Ovary (tissue), 10 donors: ENCODE data around the gene PGPEP1. TPM values are rescaled to one million over a fixed set of nuclear protein-coding genes. Genes with fewer than 3 reads are reported as not detected.
A peak's percentile ranks its signal among the peaks of the same experiment; 100 is the strongest.

ENCODE experiments used
- DNase-seq, 5 donors: peaks; one replicate each; pipeline ENCODE4 v3.0.0-alpha.2; 2019 to 2020
- H3K27ac ChIP-seq, 2 donors: fragments of 200-600 bp; one replicate each; pipeline versions ENCODE4 v1.5.1 to v1.8.0; 2019 to 2022
- H3K27me3 ChIP-seq: fragments of 200-600 bp; one replicate; pipeline ENCODE4 v1.8.0; 2022
- H3K36me3 ChIP-seq: fragments of 200-600 bp; sonication (generic); one replicate; pipeline ENCODE4 v1.5.1; 2019
- H3K4me1 ChIP-seq: one replicate; pipeline ENCODE4 v1.8.1; 2013; ENCODE audit warnings: mild to moderate bottlenecking, moderate library complexity; ENCODE audit not compliant: insufficient read depth
- H3K4me3 ChIP-seq: fragments of 200-600 bp; sonication (generic); one replicate; pipeline ENCODE4 v1.5.1; 2017
- H3K9me3 ChIP-seq, 2 donors: fragments of 200-600 bp in 1 of 2; sonication (generic) in 1 of 2; one replicate each; pipeline versions ENCODE4 v1.5.1 to v1.8.1; 2013 to 2019; ENCODE audit warnings: mild to moderate bottlenecking in 1 of 2, moderate library complexity in 1 of 2
- EP300 ChIP-seq: sonication (generic); formaldehyde crosslinking; IDR thresholded peaks from one replicate; pipeline ENCODE4 v1.6.1; 2017; ENCODE audit warnings: antibody characterized with exemption
- POLR2A ChIP-seq: fragments of 450-650 bp; IDR thresholded peaks from one replicate; pipeline ENCODE4 v1.6.1; 2017; ENCODE audit warnings: antibody characterized with exemption, mild to moderate bottlenecking, moderate library complexity
- WGBS, 3 donors: extraction: QIAGEN DNeasy Blood & Tissue Kit in 1 of 3; methylation state at CpG; one replicate each; pipeline versions ENCODE4 v1.1.5 to v1.1.7; 2013 to 2017; 5-methylcytosine and 5-hydroxymethylcytosine counted together
- intact Hi-C, 4 donors: fragments of 100-400 bp; cut with DNase I; formaldehyde crosslinking; loops; one replicate each; pipeline versions ENCODE4 v1.11.0 to v1.15.1; 2022 to 2023
- long read RNA-seq, 3 donors: library from polyadenylated mRNA in 2 of 3; unstranded in 2 of 3; transcript quantifications; one replicate each; pipeline ENCODE4 v2.0.0 and lab custom pipeline, GENCODE V29; 2021 to 2026
- polyA plus RNA-seq, 2 donors: library from polyadenylated mRNA; stranded (reverse); fragments of 200-250 nt in 1 of 2; fragments of 350-450 nt in 1 of 2; fragmentation: Illumina TruSeq in 1 of 2; extraction: RNeasy Lipid Tissue Mini Kit (QIAGEN cat#74804) in 1 of 2; gene quantifications; one replicate each; pipeline ENCODE4 v1.2.3, GENCODE V29; 2013 to 2014
- total RNA-seq, 7 donors: library from RNA; depleted of rRNA in 2 of 7; stranded (reverse); fragments of >200 nt in 2 of 7; fragmentation: NEBNext Ultra II Directional in 3 of 7; extraction: Animal tissue kit (Norgen Biotek cat#: 25700) in 3 of 7; gene quantifications; one replicate each; pipeline versions ENCODE4 v1.1.0 to v1.2.4, GENCODE V29; 2016 to 2023
- TF ChIP-seq, protein P1 (sequence below), 3 donors: fragments of 450-650 bp in 2 of 3; fragments of 200-600 bp in 1 of 3; IDR thresholded peaks; one replicate each; pipeline versions ENCODE4 v1.5.1 to v1.8.0; 2016 to 2022; ENCODE audit warnings: antibody characterized with exemption in 3 of 3, mild to moderate bottlenecking in 1 of 3
- donor health status: DM: no; HTN: no; CAD: no; lungs with moderate emphysema.
- donor health status: DM: no; HTN: no; CAD: no.
- donor health status: Bipolar disorder and iron deficiency.
- donor health status: DM: yes; HTN: yes; CAD: no.
- donor health status: DM: no; HTN: no; CAD: no.
- donor health status: DM: yes; HTN: yes; CAD: no.

Gene PGPEP1, protein sequence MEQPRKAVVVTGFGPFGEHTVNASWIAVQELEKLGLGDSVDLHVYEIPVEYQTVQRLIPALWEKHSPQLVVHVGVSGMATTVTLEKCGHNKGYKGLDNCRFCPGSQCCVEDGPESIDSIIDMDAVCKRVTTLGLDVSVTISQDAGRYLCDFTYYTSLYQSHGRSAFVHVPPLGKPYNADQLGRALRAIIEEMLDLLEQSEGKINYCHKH
- total RNA-seq (10 to 100 TPM in 6 of 7 donors, 1 to 10 TPM in 1; 9.3 to 64.5 (median 50.3) TPM), polyA plus RNA-seq (10 to 100 TPM; 13.8 to 16.9 TPM)
- long read RNA-seq, donor 1, full-length matches to known transcripts = 2 of 14 reads
- long read RNA-seq, donor 1, partial matches to known transcripts = 0 of 14 reads
- long read RNA-seq, donor 1, other reads (novel, unspliced or antisense) = 12 of 14 reads
- long read RNA-seq, donor 2 = 0 reads
- long read RNA-seq, donor 3, full-length matches to known transcripts = 1 of 16 reads
- long read RNA-seq, donor 3, partial matches to known transcripts = 0 of 16 reads
- long read RNA-seq, donor 3, other reads (novel, unspliced or antisense) = 15 of 16 reads

- intact Hi-C loops = no loop called here
Observed at GRCh38 chr19:18340190-18340989, at the start of gene PGPEP1. PGPEP1 (plus strand) TSS chr19:18340598; CDS start chr19:18340682, 84 bp downstream.

GRCh38 chr19:18291019-18291524, 49.3 kb upstream of the PGPEP1 start:
- Histone ChIP-seq H3K27ac (peak overlapping the region; percentile 95 to 100), H3K27me3 (no peaks in the 10 kb centered on the region), H3K9me3 (no peaks in the 10 kb centered on the region), H3K4me3 (peak overlapping the region; percentile 72), H3K4me1 (peaks cover 12% of the 10 kb centered on the region), H3K36me3 (no peaks in the 10 kb centered on the region)
- no peak for TF ChIP-seq POLR2A
- TF ChIP-seq EP300 = no peak
- TF ChIP-seq, protein P1, sequence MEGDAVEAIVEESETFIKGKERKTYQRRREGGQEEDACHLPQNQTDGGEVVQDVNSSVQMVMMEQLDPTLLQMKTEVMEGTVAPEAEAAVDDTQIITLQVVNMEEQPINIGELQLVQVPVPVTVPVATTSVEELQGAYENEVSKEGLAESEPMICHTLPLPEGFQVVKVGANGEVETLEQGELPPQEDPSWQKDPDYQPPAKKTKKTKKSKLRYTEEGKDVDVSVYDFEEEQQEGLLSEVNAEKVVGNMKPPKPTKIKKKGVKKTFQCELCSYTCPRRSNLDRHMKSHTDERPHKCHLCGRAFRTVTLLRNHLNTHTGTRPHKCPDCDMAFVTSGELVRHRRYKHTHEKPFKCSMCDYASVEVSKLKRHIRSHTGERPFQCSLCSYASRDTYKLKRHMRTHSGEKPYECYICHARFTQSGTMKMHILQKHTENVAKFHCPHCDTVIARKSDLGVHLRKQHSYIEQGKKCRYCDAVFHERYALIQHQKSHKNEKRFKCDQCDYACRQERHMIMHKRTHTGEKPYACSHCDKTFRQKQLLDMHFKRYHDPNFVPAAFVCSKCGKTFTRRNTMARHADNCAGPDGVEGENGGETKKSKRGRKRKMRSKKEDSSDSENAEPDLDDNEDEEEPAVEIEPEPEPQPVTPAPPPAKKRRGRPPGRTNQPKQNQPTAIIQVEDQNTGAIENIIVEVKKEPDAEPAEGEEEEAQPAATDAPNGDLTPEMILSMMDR (IDR thresholded peaks at IDR 0.05) = peak in 1 of 3 donors; percentile 14
- WGBS, 3 donors = 26 to 28% (median 27%) methylated on average over 20 to 21 of the region's 21 CpGs
- intact Hi-C loops = no loop called here
- peak; percentile 60 to 83 (median 79) for DNase-seq

More at GRCh38 chr19:18340190-18340989, at the start of gene PGPEP1:
- Histone ChIP-seq H3K4me3 (peak within 1 kb of the TSS; percentile 79), H3K9me3 (no peaks in the 10 kb centered on the region), H3K27me3 (no peaks in the 10 kb centered on the region), H3K27ac (peak within 1 kb of the TSS; percentile 80 to 87), H3K4me1 (peaks cover 6% of the 10 kb centered on the region), H3K36me3 (no peaks in the 10 kb centered on the region)
- 2 to 4% (median 3%) methylated on average over 51 to 69 of the region's 69 CpGs for WGBS, 3 donors
- TF ChIP-seq, protein P1 (IDR thresholded peaks at IDR 0.05) = peak in 1 of 3 donors; percentile 14
- TF ChIP-seq POLR2A = peak; percentile 39
- no peak for TF ChIP-seq EP300
- DNase-seq = peak; percentile 63 to 84 (median 76)

GRCh38 chr19:18291590-18292461, 48.6 kb upstream of the PGPEP1 start:
- H3K36me3 ChIP-seq = no peaks in the 10 kb centered on the region

More at GRCh38 chr19:18291590-18292461, 48.6 kb upstream of the PGPEP1 start:
- WGBS, 3 donors = 0 to 1% (median 0%) methylated on average over 64 to 75 of the region's 75 CpGs
- no peaks in the 10 kb centered on the region for H3K9me3 ChIP-seq
- peak overlapping the region; percentile 72 for H3K4me3 ChIP-seq
- TF ChIP-seq POLR2A = peak; percentile 69
- TF ChIP-seq EP300 = no peak
- TF ChIP-seq, protein P1 (IDR thresholded peaks at IDR 0.05) = no peak
- intact Hi-C loops = no loop called here
- peak; percentile 95 to 97 (median 96) for DNase-seq
- H3K27ac ChIP-seq = peak overlapping the region; percentile 95 to 100
- H3K4me1 ChIP-seq = peaks cover 7% of the 10 kb centered on the region
- no peaks in the 10 kb centered on the region for H3K27me3 ChIP-seq
